Coronary artery (tissue), 2 donors: ENCODE data around the gene HEG1.

Experiments used
- DNase-seq: peaks from one replicate; pipeline ENCODE4 v3.0.0-alpha.2; 2017; ENCODE audit warnings: low spot score
- H3K27ac ChIP-seq, 2 donors: fragments of 200-600 bp; sonication (generic); one replicate each; pipeline ENCODE4 v1.5.1; 2016 to 2019
- H3K4me3 ChIP-seq: fragments of 200-600 bp; sonication (generic); 2 replicates; pipeline ENCODE4 v1.5.1; 2016; ENCODE audit warnings: mild to moderate bottlenecking, moderate library complexity
- TF ChIP-seq, protein P1 (sequence below): fragments of 200-600 bp; sonication (generic); IDR thresholded peaks from one replicate; pipeline ENCODE4 v1.5.1; 2019; ENCODE audit warnings: antibody characterized with exemption

Gene HEG1

GRCh38 chr3:124935264-124935663 lies 120.5 kb downstream of the HEG1 start:
- DNase-seq: no peak
- no peak overlapping the region for H3K4me3 ChIP-seq
- H3K27ac ChIP-seq: no peak overlapping the region
- TF ChIP-seq, protein P1, sequence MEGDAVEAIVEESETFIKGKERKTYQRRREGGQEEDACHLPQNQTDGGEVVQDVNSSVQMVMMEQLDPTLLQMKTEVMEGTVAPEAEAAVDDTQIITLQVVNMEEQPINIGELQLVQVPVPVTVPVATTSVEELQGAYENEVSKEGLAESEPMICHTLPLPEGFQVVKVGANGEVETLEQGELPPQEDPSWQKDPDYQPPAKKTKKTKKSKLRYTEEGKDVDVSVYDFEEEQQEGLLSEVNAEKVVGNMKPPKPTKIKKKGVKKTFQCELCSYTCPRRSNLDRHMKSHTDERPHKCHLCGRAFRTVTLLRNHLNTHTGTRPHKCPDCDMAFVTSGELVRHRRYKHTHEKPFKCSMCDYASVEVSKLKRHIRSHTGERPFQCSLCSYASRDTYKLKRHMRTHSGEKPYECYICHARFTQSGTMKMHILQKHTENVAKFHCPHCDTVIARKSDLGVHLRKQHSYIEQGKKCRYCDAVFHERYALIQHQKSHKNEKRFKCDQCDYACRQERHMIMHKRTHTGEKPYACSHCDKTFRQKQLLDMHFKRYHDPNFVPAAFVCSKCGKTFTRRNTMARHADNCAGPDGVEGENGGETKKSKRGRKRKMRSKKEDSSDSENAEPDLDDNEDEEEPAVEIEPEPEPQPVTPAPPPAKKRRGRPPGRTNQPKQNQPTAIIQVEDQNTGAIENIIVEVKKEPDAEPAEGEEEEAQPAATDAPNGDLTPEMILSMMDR: no peak

DNA sequence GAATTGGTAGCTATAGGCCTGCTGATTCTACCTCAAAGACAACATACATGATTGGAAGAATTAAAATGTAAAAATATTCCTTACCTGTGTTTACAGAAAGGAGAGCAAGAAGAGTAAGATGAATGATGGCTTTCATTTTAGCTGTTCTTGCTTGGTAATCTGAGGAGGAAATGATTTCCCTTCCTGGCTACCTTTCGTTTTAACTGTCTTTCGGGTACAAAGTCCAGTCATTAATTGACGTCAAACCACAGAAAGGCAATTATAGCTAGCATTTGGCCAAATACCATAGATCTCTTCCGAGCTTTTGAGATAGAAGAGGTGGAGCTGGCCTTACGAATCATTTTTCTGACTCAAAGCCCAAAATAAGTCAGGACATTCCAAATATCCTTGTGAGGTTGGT lies 121.2 kb downstream of the HEG1 start, which contains the start of gene MUC13:
MUC13 (minus strand) TSS at position 175 of the 400 bp plus-strand sequence; CDS start at position 136, 39 bp downstream.
- no peak within 1 kb of the TSS for H3K27ac ChIP-seq
- no peak within 1 kb of the TSS for H3K4me3 ChIP-seq
- TF ChIP-seq, protein P1: no peak
- DNase-seq: no peak

DNA sequence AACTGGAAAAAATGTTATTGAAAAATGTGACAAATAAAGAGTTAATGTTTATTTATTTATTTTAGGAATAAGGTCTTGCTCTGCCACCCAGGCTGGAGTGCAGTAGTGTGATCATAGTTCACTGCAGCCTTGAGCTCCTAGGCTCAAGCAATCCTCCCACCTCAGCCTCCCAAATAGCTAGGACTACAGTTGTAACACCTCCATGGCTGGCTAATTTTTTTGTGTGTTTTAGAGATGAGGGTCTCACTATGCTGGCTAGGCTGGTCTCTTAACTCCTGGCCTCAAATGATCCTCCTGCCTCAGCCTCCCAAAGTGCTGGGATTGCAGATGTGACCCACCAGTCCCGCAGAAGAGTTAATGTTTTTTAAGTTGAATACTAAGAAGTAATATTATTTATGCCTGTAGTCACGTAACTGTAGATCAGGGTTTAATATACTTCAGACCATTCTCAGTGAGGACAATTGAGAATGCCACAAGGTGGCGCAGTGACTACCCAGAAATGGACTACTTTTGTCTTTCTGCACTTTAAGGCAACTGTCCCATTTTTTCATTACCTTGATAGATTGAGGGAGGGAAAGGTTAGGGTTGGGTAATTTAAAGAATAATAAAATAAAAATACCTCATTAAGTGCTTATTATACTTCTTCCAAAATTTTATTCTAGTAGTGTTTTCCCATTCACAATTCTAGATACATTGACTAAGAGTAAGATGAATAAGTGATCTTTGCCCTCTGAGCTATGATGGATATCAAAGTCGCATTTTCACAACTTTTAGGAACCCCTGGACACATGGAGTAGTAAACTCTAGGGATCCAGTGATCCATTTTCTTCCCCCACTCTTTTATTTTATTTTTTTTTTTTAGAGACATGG lies 127.2 kb downstream of the HEG1 start:
- H3K4me3 ChIP-seq: no peak overlapping the region
- DNase-seq: no peak
- no peak overlapping the region for H3K27ac ChIP-seq
- TF ChIP-seq, protein P1: peak; percentile 55

DNA sequence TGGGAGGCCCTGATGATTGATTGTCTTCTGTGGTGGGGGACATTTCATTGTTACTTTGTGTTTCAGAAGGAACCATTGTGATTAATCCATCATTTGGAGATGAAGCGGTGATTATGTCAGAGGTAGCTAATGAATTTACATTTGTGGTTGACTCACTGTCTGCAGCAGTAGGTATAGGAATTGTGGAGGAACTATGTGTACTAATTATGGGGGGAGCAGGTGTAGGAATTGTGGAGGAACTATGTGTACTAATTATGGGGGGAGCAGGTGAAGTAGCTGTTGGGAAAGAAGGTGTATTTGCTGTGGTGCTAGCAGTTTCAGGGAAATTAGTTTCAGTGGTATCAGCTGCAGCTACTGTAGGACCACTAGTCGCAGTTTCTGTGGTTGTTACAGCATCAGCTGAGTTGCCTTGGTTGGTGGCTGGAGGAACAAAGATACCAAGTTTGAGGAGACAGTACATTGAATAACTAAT lies 128.2 kb downstream of the HEG1 start:
- TF ChIP-seq, protein P1: no peak
- DNase-seq: no peak
- Histone ChIP-seq H3K4me3 (no peak overlapping the region), H3K27ac (no peak overlapping the region)

DNA sequence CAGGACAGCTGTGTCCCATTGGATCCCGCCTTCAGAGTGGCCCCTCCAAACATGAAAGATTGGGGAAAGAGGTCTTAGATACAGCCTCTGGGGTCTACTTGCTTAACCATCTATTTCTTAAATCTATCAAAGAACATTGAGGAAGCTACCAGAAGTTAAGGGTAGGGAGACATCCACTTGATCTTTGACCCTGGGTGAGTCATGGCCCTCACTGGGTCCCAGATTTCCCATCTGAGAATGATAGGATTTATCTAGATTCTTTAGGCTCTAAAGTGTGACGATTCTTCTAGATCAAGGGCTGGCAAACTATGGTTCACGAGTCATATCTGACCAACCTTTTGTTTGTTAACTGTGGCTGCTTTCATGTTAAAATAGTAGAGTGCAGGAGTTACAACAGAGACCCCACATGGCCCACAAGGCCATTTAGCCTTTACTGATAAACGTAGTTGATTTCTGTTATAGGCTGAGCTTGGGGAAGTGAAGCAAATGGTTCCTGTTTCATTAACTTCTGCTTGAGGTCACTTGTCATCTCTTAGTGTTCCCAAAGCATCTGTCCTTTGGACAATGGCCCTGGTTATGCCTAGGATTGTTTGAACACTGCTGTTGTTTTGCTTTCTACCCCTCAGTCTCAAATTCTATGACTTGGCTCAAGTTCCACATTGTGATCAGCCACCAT lies 129.2 kb downstream of the HEG1 start:
- Histone ChIP-seq H3K27ac (no peak overlapping the region), H3K4me3 (no peak overlapping the region)
- TF ChIP-seq, protein P1: no peak
- DNase-seq: no peak

DNA sequence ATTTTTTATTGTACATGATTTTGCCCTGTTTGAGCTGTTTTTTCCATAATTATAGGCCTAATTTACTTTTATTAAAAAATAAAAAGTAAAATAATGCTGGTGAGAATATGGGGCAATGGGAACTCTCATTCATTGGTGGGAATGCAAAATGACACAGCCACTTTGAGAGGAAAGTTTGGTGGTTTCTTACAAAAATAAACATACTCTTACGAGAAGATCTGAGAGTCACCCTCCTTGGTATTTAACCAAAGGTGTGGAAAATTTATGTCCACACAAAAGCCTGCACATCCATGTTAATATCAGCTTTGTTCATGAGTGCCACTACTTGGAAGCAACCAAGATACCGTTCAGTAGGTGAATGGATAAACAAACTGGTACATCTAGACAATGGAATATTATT lies 131.1 kb downstream of the HEG1 start:
- no peak overlapping the region for H3K27ac ChIP-seq
- H3K4me3 ChIP-seq: no peak overlapping the region
- TF ChIP-seq, protein P1: no peak

More for the DNA sequence above, 131.1 kb downstream of the HEG1 start:
- no peak for DNase-seq
